A549 (cell line): ENCODE results near the gene OBSCN.

Source experiments
- CTCF ChIP-seq: fragments of >200 bp; sonication (Bioruptor Twin); formaldehyde crosslinking; IDR thresholded peaks from 3 replicates; pipeline ENCODE4 v1.5.1; 2016
- GATA3 ChIP-seq: IDR thresholded peaks from 2 replicates; pipeline ENCODE4 v1.6.1; 2012; ENCODE audit warnings: borderline replicate concordance
- HDAC2 ChIP-seq: fragments of 200-600 bp; sonication (generic); IDR thresholded peaks from 2 replicates; pipeline ENCODE4 v1.6.1; 2016
- JUN ChIP-seq, 2 experiments: fragments of >200 bp; sonication (Bioruptor Twin); formaldehyde crosslinking; IDR thresholded peaks; 2 replicates in 1 of 2; 3 replicates in 1 of 2; pipeline ENCODE4 v1.6.1; 2016 to 2017
- MAZ ChIP-seq: fragments of 150-350 bp; IDR thresholded peaks from 2 replicates; pipeline ENCODE4 v1.6.1; 2014; ENCODE audit warnings: antibody characterized with exemption, low read depth, low read length, borderline replicate concordance
- POLR2A ChIP-seq: IDR thresholded peaks from 2 replicates; pipeline ENCODE4 v1.6.1; 2012; ENCODE audit warnings: mild to moderate bottlenecking, low read length
- REST ChIP-seq: fragments of 200-600 bp; sonication (generic); IDR thresholded peaks from 2 replicates; pipeline ENCODE4 v1.6.1; 2016; ENCODE audit warnings: antibody characterized with exemption, mild to moderate bottlenecking, moderate library complexity
- RFX5 ChIP-seq: fragments of 450-650 bp; IDR thresholded peaks from 2 replicates; pipeline ENCODE4 v1.7.1; 2014; ENCODE audit warnings: antibody characterized with exemption, mild to moderate bottlenecking, moderate library complexity
- RNF2 ChIP-seq: fragments of 200-600 bp; sonication (generic); IDR thresholded peaks from 2 replicates; pipeline ENCODE4 v1.6.1; 2016; ENCODE audit warnings: low read depth, mild to moderate bottlenecking, antibody characterized with exemption, moderate library complexity, borderline replicate concordance
- SMC3 ChIP-seq: fragments of >200 bp; sonication (Bioruptor Twin); formaldehyde crosslinking; IDR thresholded peaks from 3 replicates; pipeline ENCODE4 v1.6.1; 2018; ENCODE audit warnings: inconsistent platforms
- SREBF2 ChIP-seq: fragments of 450-650 bp; IDR thresholded peaks from 2 replicates; pipeline ENCODE4 v1.6.1; 2014; ENCODE audit warnings: mild to moderate bottlenecking, moderate library complexity
- USF2 ChIP-seq: fragments of 450-650 bp; IDR thresholded peaks from 2 replicates; pipeline ENCODE4 v1.6.1; 2014; ENCODE audit warnings: antibody characterized with exemption
- TF ChIP-seq, protein P1 (sequence below): fragments of 250-450 bp; sonication (Bioruptor Pico); IDR thresholded peaks from 2 replicates; pipeline ENCODE4 v1.5.0; 2020; ENCODE audit warnings: low read depth, mild to moderate bottlenecking, moderate library complexity

DNA sequence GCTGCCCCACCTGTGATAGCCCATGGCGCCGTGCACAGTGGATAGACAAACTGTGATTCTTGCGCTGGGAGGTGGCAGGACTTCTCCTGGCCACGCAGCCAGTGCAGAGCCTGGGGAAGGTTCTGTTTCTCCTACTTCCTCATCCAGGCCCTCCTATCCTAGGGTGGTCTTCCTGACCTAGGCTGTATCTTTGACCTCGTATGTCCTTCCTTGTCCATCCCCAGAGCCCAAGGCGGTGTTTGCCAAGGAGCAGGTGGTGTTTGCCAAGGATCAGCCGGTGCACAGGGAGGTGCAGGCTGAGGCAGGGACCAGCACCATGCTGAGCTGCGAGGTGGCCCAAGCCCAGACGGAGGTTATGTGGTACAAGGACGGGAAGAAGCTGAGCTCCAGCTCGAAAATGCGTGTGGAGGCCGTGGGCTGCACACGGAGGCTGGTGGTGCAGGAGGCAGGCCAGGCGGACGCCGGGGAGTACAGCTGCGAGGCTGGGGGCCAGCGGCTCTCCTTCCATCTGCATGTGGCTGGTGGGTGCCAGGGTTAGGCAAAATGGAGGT, 63.9 kb downstream of the OBSCN start:
- TF ChIP-seq, protein P1, sequence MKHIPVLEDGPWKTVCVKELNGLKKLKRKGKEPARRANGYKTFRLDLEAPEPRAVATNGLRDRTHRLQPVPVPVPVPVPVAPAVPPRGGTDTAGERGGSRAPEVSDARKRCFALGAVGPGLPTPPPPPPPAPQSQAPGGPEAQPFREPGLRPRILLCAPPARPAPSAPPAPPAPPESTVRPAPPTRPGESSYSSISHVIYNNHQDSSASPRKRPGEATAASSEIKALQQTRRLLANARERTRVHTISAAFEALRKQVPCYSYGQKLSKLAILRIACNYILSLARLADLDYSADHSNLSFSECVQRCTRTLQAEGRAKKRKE (CRISPR knock-in tag) = no peak
- TF ChIP-seq CTCF (no peak), USF2 (no peak), GATA3 (no peak), HDAC2 (no peak), POLR2A (no peak), JUN (IDR thresholded peaks at IDR 0.05) (no peak), SMC3 (no peak), MAZ (no peak), SREBF2 (no peak), RNF2 (no peak), REST (no peak), RFX5 (no peak)
